HG03097 (cell line): ENCODE data around the gene SUN1.
"Not testable (repeated sequence)": the region's sequence is repeated elsewhere in the genome, so short reads cannot be mapped to it uniquely, and the experiment has no call there.

Experiments
- ATAC-seq: cut with Tn5 transposase; IDR thresholded peaks from one replicate; pipeline ENCODE4 v1.9.1; 2021; ENCODE audit not compliant: unreplicated experiment, low FRiP score

SUN1 gene

DNA sequence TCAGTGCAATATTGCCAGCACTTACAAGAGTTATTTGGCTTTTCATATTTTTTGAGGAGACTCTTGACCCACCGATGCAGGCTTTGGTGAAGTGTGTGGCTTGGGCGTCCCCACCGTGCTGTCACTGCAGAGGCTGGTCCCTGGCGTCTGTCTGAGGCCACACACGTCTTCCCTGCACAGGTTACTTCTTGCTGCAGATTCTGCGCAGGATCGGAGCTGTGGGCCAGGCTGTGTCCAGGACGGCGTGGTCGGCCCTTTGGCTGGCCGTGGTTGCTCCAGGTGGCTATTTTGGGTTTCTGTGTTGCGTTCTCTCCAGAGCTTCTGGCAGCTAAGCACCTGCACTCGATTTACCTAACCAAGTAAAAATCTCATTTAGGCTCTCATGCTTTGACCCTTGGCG, 18.9 kb downstream of the SUN1 start:
- ATAC-seq = no peak

DNA sequence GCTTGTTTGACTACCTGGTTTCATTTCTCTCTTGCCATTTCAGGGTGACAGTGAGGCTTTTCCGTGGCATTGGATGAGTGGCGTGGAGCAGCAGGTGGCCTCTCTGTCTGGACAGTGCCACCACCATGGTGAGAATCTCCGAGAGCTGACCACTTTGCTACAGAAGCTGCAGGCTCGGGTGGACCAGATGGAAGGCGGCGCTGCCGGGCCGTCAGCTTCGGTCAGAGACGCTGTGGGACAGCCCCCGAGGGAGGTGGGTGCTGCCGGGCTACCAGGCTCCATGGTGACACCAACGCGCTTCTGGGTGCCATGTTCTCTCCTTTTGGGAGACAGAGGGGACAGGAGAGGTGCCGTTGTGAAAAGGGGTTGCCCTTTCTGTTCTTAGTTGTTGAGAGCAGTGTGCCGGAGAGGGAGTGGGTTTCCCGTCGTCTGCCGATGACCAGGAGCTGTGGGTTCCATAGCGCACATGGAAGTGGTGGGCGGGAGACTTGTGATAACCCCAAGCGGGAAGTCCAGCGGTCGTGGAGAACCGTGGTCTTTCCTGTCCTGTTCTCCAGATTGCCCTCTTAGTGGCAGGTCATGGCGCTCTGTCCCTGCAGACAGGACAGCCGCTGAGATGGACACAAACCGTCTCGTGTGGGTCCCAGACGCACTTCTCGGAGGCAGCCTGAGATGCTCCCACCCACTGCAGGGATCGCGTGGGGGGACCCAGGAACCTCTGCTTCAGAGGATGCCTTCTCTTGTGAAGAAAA, 21.3 kb downstream of the SUN1 start:
- no peak for ATAC-seq

DNA sequence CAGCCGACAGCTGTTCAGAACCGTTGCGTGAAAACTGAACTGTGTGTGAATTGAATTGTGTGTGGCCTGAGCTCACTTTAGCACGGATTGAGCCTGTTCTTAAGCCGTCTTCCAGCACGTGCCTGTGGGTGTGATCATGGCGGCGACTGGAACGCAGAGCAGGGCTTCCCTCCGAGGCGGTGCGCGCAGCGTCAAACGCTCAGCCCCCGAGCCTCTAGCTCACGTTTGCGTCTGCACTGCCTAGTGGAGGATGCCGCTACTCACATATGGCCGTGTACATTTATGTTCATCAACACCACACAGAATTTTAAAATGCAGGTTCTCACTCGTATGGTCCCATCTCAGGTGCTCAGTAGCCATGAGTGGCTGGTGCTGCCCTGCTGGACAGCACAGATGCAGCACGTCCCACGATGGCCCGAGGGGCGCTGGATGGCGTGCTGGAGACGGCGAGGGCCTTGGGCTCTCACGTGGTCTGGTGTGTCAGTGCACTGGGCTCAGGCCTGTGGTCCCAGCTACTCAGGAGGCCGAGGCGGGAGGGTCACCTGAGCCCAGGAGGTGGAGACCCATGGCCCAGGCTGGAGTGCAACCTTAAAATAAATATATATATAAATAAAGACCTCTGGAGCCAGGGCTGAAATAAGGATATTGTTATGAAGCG, 22.0 kb downstream of the SUN1 start:
- ATAC-seq = no peak

DNA sequence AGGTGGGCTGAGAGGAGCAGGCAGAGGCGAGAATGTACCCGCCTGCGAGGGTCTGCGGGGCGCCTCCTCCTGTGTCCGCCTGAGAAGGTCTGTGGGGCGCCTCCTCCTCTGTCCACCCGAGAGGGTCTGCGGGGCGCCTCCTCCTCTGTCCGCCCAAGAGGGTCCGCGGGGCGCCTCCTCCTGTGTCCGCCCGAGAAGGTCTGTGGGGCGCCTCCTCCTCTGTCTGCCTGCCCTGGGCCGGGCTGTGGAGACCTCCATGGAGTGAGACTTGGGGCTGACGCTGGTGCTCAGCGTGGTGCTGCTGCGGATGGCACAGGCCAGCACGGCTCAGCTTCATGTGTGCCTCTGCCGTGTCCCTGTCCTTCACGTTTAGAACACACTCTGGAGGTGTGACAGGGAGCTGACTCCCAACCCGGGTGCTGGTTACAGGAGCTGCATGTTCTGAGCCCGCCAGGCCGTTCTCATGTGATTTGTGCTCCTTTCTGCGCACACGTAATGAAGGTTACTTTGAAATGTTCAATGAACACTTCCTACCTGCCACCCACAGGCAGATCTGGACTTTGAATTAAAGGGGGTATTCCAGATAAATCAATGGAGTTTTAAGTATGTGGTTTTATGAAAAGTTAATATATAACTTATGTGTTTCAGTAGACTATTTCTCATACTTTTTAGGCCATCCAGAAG, 23.6 kb downstream of the SUN1 start:
- ATAC-seq = no peak

DNA sequence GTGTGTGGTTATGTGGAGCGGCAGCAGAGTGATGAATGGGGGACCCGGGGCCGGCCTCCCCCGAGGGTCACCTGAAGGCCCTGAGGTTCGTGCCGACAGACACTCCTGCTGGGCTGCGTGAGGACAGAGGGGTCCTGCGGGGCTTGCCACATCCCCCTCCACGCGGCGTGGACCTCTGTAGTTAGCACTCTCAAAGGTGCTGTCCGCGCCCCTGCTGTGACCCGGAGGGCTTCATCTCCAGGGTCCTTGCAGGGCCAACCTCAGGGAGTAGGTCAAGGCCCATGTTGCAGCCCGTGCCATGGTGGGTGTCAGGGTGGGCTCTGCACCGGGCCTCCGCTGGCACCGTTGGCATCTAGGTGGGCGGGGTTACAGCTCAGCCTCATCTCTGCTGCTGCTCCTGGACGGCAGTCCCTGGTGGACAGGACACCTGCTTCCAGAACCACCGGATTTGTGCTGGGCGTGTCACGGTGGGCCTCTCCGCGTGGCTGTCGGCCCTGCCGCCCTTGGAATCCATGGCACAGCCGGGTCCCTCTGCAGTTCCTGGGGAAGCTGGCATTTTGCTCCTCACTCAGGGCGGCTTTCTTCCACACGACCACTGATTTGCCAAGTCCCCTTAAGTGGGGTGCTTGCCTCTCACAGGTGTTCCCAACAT, 24.3 kb downstream of the SUN1 start:
- ATAC-seq = no peak

DNA sequence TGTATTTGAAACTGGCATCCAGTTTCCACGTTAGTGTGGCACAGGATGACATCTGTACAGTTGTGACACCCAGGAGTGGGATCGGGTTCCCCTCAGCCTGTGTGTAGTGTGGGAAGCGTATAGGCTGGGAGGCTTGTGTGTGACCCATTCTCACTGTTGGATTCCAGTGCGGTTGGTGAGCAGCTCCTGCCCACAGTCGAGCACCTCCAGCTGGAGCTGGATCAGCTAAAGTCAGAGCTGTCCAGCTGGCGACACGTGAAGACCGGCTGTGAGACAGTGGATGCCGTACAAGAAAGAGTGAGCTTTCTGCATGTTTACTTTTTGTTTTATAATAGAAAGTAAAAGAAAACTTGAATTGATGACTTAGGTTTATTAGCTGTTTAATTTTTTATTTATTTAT, 25.4 kb downstream of the SUN1 start:
- no peak for ATAC-seq

DNA sequence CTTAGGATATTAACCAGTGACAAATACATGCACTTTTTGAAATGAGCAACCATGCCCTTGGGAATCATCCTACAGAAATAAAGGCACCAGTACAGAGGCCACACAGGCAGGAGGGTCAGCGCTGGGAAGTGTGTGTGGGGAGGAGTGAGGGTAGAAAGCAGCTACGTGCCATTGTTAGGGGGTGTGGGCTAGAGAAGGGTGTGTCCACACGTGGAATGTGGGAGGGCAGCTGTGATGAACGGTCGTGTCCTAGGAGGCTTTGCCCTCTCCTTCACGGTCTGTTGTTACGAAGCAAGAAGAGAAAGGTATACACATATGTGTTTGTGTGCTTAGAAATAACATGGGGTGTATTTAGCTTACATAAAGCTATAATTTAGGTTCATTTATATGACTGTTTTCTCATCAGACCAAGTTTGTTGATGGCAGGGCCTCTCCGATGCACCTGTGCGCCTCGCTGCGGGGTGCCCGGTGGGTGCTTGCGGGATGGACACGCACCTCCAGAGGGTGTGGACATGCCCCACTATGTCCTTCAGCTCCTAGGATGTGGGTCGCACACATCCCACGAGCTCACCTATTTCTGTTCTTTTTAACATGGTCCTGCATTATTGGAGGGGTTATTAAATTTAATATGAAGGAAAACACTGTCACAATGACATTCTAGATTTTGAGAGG, 27.2 kb downstream of the SUN1 start:
- ATAC-seq = no peak

DNA sequence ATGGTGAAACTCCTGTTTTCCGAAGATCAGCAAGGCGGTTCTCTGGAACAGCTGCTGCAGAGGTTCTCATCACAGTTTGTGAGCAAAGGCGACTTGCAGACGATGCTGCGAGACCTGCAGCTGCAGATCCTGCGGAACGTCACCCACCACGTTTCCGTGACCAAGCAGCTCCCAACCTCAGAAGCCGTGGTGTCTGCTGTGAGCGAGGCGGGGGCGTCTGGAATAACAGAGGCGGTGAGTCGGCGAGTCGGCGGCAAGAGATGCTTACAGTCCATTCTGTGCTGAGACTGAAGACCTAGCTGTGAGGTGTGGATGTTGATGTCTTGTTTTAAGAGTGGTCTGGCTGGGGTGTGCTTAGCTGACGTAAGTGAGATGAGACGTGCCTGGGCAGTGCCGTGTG, 27.9 kb downstream of the SUN1 start:
- no peak for ATAC-seq

DNA sequence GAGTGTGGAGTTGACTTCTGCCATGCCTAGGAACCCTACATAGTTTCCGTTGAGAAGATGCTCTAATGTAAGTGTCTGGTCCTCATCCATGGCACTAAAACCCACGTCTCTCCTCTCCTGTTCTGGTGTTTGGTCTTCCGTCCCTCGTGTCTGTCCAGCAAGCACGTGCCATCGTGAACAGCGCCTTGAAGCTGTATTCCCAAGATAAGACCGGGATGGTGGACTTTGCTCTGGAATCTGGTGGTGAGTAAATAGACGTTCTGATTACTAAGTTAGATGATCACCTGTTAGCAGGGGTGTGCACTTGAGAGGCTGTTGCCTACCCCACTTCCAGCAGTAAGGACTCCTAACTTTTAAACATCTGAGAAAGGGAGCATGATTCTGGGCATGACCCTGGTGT, 28.9 kb downstream of the SUN1 start:
- no peak for ATAC-seq

DNA sequence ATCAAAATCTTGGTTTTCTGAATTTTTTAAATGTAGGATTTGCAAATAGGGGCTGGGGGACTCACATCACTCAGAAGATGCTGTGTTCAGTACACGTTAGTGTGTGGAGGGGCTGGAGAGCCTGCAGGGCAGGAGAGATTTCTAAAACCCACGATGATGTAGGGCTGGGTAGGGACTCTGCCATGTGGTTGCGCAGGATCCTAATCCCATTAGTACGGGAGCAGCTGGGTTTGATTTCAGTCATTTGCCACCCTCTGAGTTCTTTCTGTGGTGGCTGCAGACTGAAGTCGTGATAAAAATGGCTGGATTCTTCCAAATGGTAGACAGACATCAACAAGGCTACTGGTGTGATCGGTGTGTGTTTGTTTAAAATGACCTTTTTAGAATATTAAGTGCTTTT, 29.9 kb downstream of the SUN1 start:
- ATAC-seq = no peak

DNA sequence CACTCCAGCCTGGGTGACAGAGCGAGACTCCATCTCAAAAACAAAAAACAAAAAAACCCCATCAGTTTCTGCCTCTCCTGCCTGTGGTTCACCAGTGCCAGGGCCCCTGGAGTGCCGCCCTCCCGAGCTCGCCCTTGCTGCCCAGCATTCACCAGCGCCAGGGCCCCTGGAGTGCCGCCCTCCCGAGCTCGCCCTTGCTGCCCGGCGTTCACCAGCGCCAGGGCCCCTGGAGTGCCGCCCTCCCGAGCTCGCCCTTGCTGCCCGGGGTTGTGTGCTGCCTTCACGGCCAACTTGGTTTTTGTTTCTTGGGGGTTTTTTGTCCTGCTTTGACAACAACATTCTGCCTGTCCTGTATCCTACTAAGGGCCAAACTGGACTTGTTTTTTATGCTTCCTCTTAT, 30.8 kb downstream of the SUN1 start:
- no peak for ATAC-seq

DNA sequence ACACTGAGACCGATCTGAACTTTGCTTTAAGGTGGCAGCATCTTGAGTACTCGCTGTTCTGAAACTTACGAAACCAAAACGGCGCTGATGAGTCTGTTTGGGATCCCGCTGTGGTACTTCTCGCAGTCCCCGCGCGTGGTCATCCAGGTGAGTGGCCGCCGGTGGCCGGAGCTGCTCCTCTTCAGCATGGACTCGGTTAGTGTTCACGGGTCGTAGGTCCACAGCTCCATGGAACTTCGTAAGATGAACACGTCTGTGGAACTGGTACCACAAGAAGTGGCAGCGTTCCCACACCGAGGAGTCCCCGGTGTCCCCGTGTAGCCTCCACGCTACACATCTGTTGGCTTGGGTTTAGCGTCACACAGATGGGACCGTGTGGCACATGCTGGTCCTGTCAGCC, 33.6 kb downstream of the SUN1 start:
- no peak for ATAC-seq

DNA sequence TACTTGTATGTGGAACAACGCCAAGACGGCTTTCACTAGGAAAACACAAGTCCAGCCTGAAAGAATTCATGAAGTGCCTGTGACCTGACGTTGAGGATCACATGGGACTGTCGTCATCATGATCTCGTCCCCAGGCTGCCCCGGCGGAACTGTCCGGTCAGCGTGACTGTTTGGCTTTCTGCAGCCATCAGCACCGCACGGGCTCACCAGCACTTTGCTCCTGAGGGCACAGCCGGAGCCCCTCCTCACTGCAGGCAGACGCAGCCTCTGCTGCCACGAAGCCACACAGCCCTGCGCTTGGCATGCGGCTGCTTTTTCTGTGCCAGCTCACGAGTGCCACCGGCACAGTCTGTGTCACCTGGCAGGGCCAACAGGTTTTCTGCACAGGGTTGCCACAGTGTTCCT, 34.7 kb downstream of the SUN1 start:
- no peak for ATAC-seq

DNA sequence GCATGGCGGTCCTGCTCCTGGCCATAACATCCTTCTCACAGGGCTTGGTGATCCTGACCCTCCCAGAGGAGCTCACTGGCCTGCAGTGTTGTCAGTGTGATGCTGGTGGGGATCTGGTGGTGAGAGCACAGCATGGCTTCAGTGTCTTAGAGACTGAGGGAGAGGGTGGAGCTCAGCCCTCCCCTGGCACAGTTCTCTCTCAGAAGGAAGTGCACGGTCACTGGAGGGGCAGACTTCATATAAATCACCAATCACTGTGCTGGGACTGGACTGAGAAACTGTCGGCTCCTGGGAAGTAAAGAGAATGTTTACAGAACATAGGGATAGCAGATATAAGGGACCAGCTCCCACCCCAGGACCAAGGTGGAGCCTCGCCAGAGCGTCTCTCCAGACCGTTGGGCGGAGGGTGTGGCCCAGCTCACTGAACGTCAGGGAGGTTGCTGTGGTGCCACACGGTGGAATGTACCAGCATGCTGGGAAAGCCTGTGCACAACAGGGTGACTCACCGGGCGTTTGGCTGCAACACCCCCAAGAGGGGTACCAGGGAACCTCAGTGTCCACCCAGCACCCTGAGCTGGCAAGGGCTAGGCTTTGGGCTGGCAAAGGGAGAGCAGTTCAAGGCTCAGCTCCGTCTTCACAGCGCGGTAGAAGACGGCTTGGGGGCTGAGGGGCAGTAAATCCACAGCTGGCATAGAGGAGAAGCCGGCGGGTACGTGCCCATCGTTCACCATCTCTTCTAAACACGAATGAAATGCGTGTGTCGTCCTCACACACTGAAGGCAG, 35.3 kb downstream of the SUN1 start:
- no peak for ATAC-seq

DNA sequence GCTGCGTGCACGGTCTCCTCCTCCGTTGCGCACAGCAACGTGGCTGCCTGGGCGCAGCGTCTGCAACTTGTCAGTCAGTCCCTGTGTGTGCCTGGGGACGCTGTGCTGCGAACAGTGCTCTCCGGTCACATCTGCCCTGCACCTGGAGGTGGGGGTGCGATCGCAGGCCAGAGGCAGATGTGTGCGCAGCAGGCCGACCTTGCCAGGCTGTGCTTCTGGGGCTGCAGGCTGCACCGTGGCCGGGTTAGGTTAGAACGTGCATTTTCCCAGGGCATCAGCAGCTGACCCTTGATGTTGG, 35.9 kb downstream of the SUN1 start:
- ATAC-seq = no peak

DNA sequence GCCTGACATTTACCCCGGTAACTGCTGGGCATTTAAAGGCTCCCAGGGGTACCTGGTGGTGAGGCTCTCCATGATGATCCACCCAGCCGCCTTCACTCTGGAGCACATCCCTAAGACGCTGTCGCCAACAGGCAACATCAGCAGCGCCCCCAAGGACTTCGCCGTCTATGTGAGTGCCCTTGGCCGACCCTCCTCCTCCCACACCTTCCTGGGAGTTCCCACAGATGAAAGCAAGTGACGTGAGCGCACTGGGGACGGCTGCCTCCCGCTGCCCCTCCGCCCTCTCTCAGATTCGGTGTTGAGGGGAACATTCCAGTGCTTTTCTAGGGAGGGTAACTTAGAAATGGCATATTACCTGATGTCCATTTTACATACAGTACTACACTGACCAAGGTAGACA, 37.1 kb downstream of the SUN1 start:
- ATAC-seq = no peak

DNA sequence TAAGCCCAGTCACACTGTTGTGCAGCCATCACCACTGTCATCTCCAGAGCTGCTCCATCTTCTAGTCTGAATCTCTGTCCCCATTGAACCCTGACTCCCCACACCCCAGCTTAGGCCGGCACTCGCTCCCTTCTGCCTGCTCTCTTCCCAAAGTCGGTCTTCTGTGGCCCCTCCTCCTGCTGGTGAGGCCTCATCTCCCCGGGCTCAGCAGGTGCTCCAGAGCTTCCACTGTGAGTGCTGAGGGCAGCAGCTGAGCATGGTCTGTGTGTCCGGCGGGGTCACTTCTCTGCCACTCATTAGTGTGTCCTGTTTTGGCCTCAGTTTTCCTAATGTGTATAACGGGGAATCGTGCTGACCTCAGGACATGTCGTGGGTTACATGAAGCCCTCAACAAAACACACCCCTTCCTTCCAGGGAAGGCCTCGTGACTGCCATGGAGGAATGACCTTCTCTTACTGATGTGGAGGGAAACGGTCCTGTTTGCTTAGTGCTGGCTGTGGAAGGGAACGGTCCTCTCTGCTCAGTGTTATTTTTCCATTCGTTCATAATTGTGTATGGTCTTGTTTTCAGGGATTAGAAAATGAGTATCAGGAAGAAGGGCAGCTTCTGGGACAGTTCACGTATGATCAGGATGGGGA, 39.7 kb downstream of the SUN1 start:
- ATAC-seq = no peak

DNA sequence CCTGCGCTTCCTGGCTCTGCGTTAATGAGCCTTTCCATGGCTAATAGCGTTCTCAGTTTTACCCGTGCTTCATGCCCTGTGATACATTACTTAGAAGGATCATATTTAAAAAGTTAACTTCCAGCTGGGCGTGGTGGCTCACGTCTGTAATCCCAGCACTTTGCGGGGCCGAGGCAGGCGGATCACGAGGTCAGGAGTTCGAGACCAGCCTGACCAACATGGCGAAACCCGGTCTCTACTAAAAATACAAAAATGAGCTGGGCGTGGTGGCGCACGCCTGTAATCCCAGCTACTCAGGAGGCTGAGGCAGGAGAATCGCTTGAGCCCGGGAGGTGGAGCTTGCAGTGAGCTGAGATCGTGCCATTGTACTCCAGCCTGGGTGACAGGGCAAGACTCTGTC, 40.4 kb downstream of the SUN1 start:
- ATAC-seq = not testable (repeated sequence)

DNA sequence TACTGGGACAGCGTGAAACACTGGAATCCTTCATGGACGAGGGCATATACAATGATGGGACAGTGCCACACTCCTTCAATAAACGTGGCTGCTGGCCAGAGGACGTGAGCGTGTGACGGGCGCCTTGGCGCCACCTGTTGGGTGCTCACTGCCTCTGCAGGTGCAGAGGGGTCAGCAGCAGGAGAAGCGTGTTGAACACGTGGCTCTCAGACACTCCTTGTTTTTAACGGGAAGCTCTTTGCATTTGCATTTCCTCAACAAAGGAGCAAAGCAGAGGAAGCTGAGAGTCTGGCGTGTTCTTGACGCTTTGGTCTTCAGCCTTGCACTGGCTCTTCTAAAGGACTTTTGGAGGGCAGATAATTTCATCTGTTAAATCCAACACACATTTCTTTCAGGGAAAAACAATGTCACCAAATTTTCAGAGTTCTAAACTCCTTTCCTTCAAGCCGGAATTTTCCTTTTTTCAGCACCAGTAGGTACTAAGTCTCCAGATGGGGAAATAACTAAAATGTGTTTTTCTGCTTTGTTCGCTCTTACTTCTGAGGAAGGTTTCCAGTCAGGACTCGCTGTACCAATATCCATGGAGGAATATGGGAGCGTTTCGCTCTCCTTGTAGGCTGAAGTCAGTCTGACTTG, 41.2 kb downstream of the SUN1 start:
- ATAC-seq = no peak
